Smooth muscle cell (in vitro differentiated cells): ENCODE data around the gene TMPRSS4. TPM values are rescaled to one million over a fixed set of nuclear protein-coding genes. Genes with fewer than 3 reads are reported as not detected.

ENCODE experiments used
- DNase-seq: peaks from one replicate; lab custom pipeline; 2025; ENCODE audit not compliant: unreplicated experiment; lab: John Stamatoyannopoulos, UW
- H2AFZ ChIP-seq: fragments of 200-600 bp; sonication (generic); 2 replicates; pipeline ENCODE4 v1.6.0; 2016; ENCODE audit warnings: antibody characterized with exemption, low read depth, mild to moderate bottlenecking
- H3F3A ChIP-seq: fragments of 200-600 bp; sonication (generic); 2 replicates; pipeline ENCODE4 v1.6.0; 2017; ENCODE audit warnings: antibody characterized with exemption, low read depth
- H3K27ac ChIP-seq: fragments of 200-600 bp; sonication (generic); 2 replicates; pipeline ENCODE4 v1.5.1; 2016; ENCODE audit warnings: low read depth, mild to moderate bottlenecking
- H3K27me3 ChIP-seq: fragments of 200-600 bp; sonication (generic); 2 replicates; pipeline ENCODE4 v1.6.1; 2016; ENCODE audit warnings: low read depth, mild to moderate bottlenecking
- H3K36me3 ChIP-seq: fragments of 200-600 bp; sonication (generic); 2 replicates; pipeline ENCODE4 v1.5.1; 2016; ENCODE audit warnings: low read depth
- H3K4me1 ChIP-seq: fragments of 200-600 bp; sonication (generic); 2 replicates; pipeline ENCODE4 v1.5.1; 2016; ENCODE audit warnings: low read depth
- H3K4me2 ChIP-seq: fragments of 200-600 bp; sonication (generic); 2 replicates; pipeline ENCODE4 v1.6.0; 2016; ENCODE audit warnings: mild to moderate bottlenecking
- H3K4me3 ChIP-seq: fragments of 200-600 bp; sonication (generic); 2 replicates; pipeline ENCODE4 v1.5.1; 2016; ENCODE audit warnings: mild to moderate bottlenecking
- H3K79me2 ChIP-seq: fragments of 200-600 bp; sonication (generic); 2 replicates; pipeline ENCODE4 v1.6.0; 2016; ENCODE audit warnings: low read depth, mild to moderate bottlenecking
- H3K9ac ChIP-seq: fragments of 200-600 bp; sonication (generic); 2 replicates; pipeline ENCODE4 v1.6.0; 2016; ENCODE audit warnings: low read depth
- H3K9me3 ChIP-seq: fragments of 200-600 bp; sonication (generic); replicated peaks from 2 replicates; pipeline ENCODE4 v1.5.1; 2016; ENCODE audit warnings: low read depth
- H4K20me1 ChIP-seq: fragments of 200-600 bp; sonication (generic); 2 replicates; pipeline ENCODE4 v1.6.0; 2016; ENCODE audit warnings: low read depth
- WGBS: methylation state at CpG from one replicate; pipeline ENCODE4 v1.1.7; 2016; ENCODE audit warnings: low lambda C conversion rate; 5-methylcytosine and 5-hydroxymethylcytosine counted together
- polyA plus RNA-seq: library from polyadenylated mRNA; unstranded; fragments of >200 nt; fragmentation: Nextera tagmentation; extraction: Ambion mirVana; gene quantifications from 2 replicates; pipeline ENCODE4 v1.2.1, GENCODE V29; 2016
- total RNA-seq: library from RNA; depleted of rRNA; stranded (reverse); fragments of >200 nt; gene quantifications from 2 replicates; pipeline ENCODE4 v1.2.3, GENCODE V29; 2014
- TF ChIP-seq, protein P1 (sequence below): fragments of 200-600 bp; sonication (generic); IDR thresholded peaks from 2 replicates; pipeline ENCODE4 v1.5.1; 2017; ENCODE audit warnings: borderline replicate concordance, mild to moderate bottlenecking, antibody characterized with exemption; ENCODE audit not compliant: insufficient read depth, poor library complexity, severe bottlenecking

Gene TMPRSS4
- total and polyA plus RNA-seq, 2 experiments from 2014 or later: 7.4 TPM; not detected in 1

DNA sequence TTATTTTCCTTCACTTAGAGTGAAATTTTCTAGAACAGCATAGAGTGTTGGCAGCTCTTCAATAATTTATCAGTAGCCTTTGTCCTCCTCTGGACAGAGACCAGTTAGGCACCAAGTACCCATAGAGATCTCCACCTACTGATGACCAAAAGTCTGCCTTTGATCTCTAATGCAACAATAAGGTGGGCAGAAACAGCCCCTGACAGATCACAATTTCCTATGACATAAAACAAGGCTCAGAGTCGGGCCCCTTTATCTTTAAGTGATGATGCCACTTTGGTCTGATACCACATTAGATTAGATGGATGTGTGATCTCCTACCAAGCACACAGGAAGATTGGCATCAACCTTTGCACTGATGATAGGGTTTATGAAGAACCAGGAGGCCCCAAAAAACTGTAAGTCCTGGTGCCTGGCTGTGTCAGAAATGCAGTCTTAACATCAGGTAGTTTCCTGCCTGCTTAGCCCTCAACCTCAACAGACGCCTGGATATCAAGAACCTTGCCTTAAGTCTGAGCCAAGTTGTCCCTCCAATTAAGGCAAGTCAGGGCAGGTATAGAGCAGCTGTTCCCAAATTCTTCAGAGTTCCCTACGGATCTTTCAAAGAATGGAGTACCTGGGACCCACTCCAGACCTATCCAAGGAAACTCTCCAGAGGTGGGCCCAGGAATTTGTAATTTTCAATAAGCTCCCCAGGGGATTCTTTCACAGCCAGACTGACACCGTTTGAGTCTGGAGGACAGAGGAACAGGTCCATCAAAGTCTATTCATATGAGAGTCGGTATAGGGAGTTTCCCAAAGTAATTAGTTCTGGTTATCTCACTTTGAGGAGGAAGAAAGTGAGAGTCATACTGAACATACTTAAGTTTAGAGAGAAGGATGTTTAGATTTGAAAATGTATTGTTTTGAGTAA is 30.6 kb upstream of the TMPRSS4 start:
- no peaks in the 10 kb centered on the region for H3K36me3 ChIP-seq
- H3K4me2 ChIP-seq: no peak overlapping the region
- DNase-seq: no peak
- no peaks in the 10 kb centered on the region for H4K20me1 ChIP-seq
- 69% methylated on average over 5 of the region's 5 CpGs for WGBS
- H3K27me3 ChIP-seq: peaks cover 6% of the 10 kb centered on the region
- no peaks in the 10 kb centered on the region for H3F3A ChIP-seq
- no peaks in the 10 kb centered on the region for H3K9me3 ChIP-seq
- H3K9ac ChIP-seq: no peak overlapping the region
- no peak overlapping the region for H2AFZ ChIP-seq
- H3K27ac ChIP-seq: no peak overlapping the region
- TF ChIP-seq, protein P1, sequence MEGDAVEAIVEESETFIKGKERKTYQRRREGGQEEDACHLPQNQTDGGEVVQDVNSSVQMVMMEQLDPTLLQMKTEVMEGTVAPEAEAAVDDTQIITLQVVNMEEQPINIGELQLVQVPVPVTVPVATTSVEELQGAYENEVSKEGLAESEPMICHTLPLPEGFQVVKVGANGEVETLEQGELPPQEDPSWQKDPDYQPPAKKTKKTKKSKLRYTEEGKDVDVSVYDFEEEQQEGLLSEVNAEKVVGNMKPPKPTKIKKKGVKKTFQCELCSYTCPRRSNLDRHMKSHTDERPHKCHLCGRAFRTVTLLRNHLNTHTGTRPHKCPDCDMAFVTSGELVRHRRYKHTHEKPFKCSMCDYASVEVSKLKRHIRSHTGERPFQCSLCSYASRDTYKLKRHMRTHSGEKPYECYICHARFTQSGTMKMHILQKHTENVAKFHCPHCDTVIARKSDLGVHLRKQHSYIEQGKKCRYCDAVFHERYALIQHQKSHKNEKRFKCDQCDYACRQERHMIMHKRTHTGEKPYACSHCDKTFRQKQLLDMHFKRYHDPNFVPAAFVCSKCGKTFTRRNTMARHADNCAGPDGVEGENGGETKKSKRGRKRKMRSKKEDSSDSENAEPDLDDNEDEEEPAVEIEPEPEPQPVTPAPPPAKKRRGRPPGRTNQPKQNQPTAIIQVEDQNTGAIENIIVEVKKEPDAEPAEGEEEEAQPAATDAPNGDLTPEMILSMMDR: no peak
- H3K4me1 ChIP-seq: no peaks in the 10 kb centered on the region
- no peak overlapping the region for H3K4me3 ChIP-seq
- no peaks in the 10 kb centered on the region for H3K79me2 ChIP-seq

DNA sequence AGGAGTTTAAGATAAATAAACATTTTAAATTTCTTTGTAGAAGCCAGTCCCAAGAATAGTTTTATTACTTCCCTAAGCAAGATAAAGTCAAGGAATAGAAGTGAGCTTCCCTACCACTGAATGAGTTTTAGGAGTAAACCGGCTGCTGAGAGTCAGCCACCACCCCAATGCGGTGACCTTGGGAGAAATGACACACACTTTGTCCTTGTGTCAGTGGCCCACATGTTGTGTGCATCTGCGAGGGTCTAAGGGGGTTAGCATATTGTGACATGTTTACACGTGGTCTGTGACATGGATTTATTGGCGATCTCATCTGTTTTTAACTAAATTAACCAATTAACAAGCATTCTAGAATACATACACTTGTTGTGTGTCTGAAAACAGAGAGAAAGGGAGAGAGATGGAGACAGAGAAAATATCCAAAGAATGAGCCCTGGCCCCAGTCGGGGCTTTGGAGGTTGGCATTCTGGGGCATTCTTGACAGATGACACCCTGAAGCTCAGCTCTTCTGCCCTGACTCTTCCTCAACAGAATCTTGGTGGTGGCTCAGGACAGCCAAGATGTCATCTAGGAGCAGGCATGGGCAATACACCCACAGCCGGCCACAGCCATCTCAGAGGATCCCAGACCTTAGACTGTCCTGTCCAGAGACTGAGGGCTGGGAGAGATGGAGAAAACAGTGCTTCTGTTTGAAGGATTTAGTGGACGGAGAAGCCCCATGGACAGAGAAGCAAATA is 29.7 kb upstream of the TMPRSS4 start:
- H3K27ac ChIP-seq: no peak overlapping the region
- H3K36me3 ChIP-seq: no peaks in the 10 kb centered on the region
- no peaks in the 10 kb centered on the region for H3F3A ChIP-seq
- H3K4me1 ChIP-seq: no peaks in the 10 kb centered on the region
- no peaks in the 10 kb centered on the region for H3K79me2 ChIP-seq
- no peak overlapping the region for H3K4me2 ChIP-seq
- no peaks in the 10 kb centered on the region for H4K20me1 ChIP-seq
- no peaks in the 10 kb centered on the region for H3K27me3 ChIP-seq
- H2AFZ ChIP-seq: no peak overlapping the region
- H3K9ac ChIP-seq: no peak overlapping the region
- H3K4me3 ChIP-seq: no peak overlapping the region
- no peaks in the 10 kb centered on the region for H3K9me3 ChIP-seq
- no peak for DNase-seq
- 84% methylated on average over 8 of the region's 8 CpGs for WGBS
- TF ChIP-seq, protein P1: no peak

DNA sequence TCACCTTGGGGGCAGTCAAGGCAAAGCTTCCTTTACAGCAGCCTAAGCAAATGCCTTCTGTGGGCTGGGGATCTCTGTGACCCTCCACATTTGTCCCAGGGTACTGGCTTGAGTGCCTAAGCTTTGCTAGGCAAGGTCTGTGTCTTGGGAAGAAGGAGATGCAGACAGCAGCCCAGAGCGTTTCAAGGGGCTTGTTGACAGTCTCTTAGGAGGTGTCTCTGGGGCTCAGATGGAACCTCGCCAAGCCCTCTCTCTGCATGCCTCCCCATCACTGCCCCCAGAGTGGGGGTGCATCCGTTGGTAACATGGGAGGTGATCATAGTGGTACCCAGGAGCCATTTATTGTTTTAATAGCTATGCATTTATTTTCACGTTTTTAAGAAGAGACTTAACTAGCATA is 29.1 kb upstream of the TMPRSS4 start:
- Histone ChIP-seq H3K79me2 (no peaks in the 10 kb centered on the region), H3K36me3 (no peaks in the 10 kb centered on the region), H3K4me2 (no peak overlapping the region), H3K4me3 (no peak overlapping the region), H2AFZ (no peak overlapping the region), H3K9ac (no peak overlapping the region), H3K27me3 (no peaks in the 10 kb centered on the region), H3F3A (no peaks in the 10 kb centered on the region), H3K27ac (no peak overlapping the region), H4K20me1 (no peaks in the 10 kb centered on the region), H3K4me1 (no peaks in the 10 kb centered on the region), H3K9me3 (no peaks in the 10 kb centered on the region)
- DNase-seq: no peak
- WGBS: 89% methylated on average over 4 of the region's 4 CpGs
- TF ChIP-seq, protein P1: no peak
